HEK293 (cell line): ENCODE measurements around the gene TLE3.

ENCODE experiments used
- CTCF ChIA-PET: fragments of 350-600 bp; formaldehyde crosslinking; extraction: SDS; loops from one replicate; lab custom pipeline; 2021; ENCODE audit warnings: antibody characterized with exemption; lab: Yijun Ruan, JAX
- POLR2A ChIA-PET: fragments of 300-600 bp; formaldehyde crosslinking; extraction: SDS; loops from one replicate; lab custom pipeline; 2020; ENCODE audit warnings: antibody characterized with exemption, inconsistent platforms; lab: Yijun Ruan, JAX
- H3K27ac ChIP-seq: fragments of 200-500 bp; sonication (Bioruptor generic); 2 replicates; pipeline ENCODE4 v1.5.1; 2014; ENCODE audit warnings: low read depth, low read length, control low read depth, inconsistent platforms; ENCODE audit errors: extremely low read depth
- H3K36me3 ChIP-seq, 2 experiments: fragments of 200-500 bp in 1 of 2; sonication (Bioruptor generic) in 1 of 2; 1 replicate in 1 of 2; 2 replicates in 1 of 2; pipeline ENCODE4 v1.5.1; 2014 to 2017; ENCODE audit warnings: inconsistent platforms in 2 of 2, low read length in 2 of 2; ENCODE audit not compliant: control insufficient read depth in 2 of 2, insufficient read depth in 1 of 2
- H3K4me1 ChIP-seq: fragments of 200-500 bp; sonication (Bioruptor generic); 2 replicates; pipeline ENCODE4 v1.5.1; 2014; ENCODE audit warnings: mild to moderate bottlenecking, low read length, inconsistent platforms; ENCODE audit not compliant: control insufficient read depth, insufficient read depth
- H3K4me3 ChIP-seq: 2 replicates; pipeline ENCODE4 v1.5.1; 2011; ENCODE audit warnings: low read depth, mild to moderate bottlenecking, control low read depth, low read length, moderate library complexity
- H3K9me3 ChIP-seq: fragments of 200-500 bp; sonication (Bioruptor generic); 2 replicates; pipeline ENCODE4 v1.5.1; 2014; ENCODE audit warnings: low read depth, low read length, inconsistent platforms; ENCODE audit not compliant: control insufficient read depth, insufficient read depth
- BCL11A ChIP-seq: fragments of 450-650 bp; formaldehyde crosslinking; IDR thresholded peaks from 2 replicates; pipeline ENCODE4 v1.5.1; 2016; ENCODE audit warnings: low read depth, missing biosample characterization, missing genetic modification characterization
- GLI2 ChIP-seq: fragments of 450-650 bp; formaldehyde crosslinking; IDR thresholded peaks from 2 replicates; pipeline ENCODE4; 2017; ENCODE audit warnings: missing biosample characterization, missing genetic modification characterization, low read depth, borderline replicate concordance
- HOXA7 ChIP-seq: sonication (generic); formaldehyde crosslinking; IDR thresholded peaks from 2 replicates; pipeline ENCODE4 v1.8.1; 2022; ENCODE audit warnings: missing genetic modification reagents, borderline replicate concordance
- KLF10 ChIP-seq: fragments of 450-650 bp; IDR thresholded peaks from 2 replicates; pipeline ENCODE4 v1.5.1; 2018; ENCODE audit warnings: missing biosample characterization, mild to moderate bottlenecking, missing genetic modification characterization
- MEIS1 ChIP-seq: sonication (generic); formaldehyde crosslinking; IDR thresholded peaks from 2 replicates; pipeline ENCODE4 v1.8.1; 2022; ENCODE audit warnings: missing genetic modification reagents, mild to moderate bottlenecking, borderline replicate concordance
- ZIC2 ChIP-seq: fragments of 450-650 bp; formaldehyde crosslinking; IDR thresholded peaks from 2 replicates; pipeline ENCODE4 v1.5.1; 2016; ENCODE audit warnings: missing biosample characterization, missing genetic modification characterization
- ZNF133 ChIP-seq: fragments of 450-650 bp; formaldehyde crosslinking; IDR thresholded peaks from 2 replicates; pipeline ENCODE4 v1.5.1; 2016; ENCODE audit warnings: missing biosample characterization, missing genetic modification characterization
- ZNF16 ChIP-seq: fragments of 450-650 bp; formaldehyde crosslinking; IDR thresholded peaks from 2 replicates; pipeline ENCODE4 v1.5.1; 2016; ENCODE audit warnings: low read depth, missing biosample characterization, missing genetic modification characterization
- ZNF19 ChIP-seq: fragments of 450-650 bp; formaldehyde crosslinking; IDR thresholded peaks from 2 replicates; pipeline ENCODE4; 2016; ENCODE audit warnings: missing biosample characterization, missing genetic modification characterization, low read depth
- ZNF274 ChIP-seq, 2 experiments: fragments of 200-500 bp in 1 of 2; fragments of 450-650 bp in 1 of 2; sonication (Bioruptor generic) in 1 of 2; formaldehyde crosslinking in 1 of 2; IDR thresholded peaks; 2 replicates each; pipeline versions ENCODE4 v1.5.1 to v1.6.1; 2014 to 2016; ENCODE audit warnings: borderline replicate concordance in 1 of 2, inconsistent platforms in 1 of 2, low read length in 1 of 2, missing biosample characterization in 1 of 2, missing genetic modification characterization in 1 of 2
- ZNF311 ChIP-seq: fragments of 450-650 bp; formaldehyde crosslinking; IDR thresholded peaks from 2 replicates; pipeline ENCODE4 v1.5.1; 2017; ENCODE audit warnings: missing biosample characterization, missing genetic modification characterization, borderline replicate concordance
- ZNF416 ChIP-seq: fragments of 450-650 bp; formaldehyde crosslinking; IDR thresholded peaks from 2 replicates; pipeline ENCODE4 v1.5.1; 2016; ENCODE audit warnings: missing biosample characterization, missing genetic modification characterization
- ZNF423 ChIP-seq: fragments of 450-650 bp; formaldehyde crosslinking; IDR thresholded peaks from 2 replicates; pipeline ENCODE4 v1.5.1; 2016; ENCODE audit warnings: missing biosample characterization, missing genetic modification characterization
- ZNF626 ChIP-seq: fragments of 450-650 bp; sonication (Bioruptor Pico); formaldehyde crosslinking; IDR thresholded peaks from 2 replicates; pipeline ENCODE4 v1.5.1; 2018; ENCODE audit warnings: missing biosample characterization, missing genetic modification characterization, inconsistent platforms
- ZNF707 ChIP-seq: fragments of 450-650 bp; formaldehyde crosslinking; IDR thresholded peaks from 2 replicates; pipeline ENCODE4 v1.5.1; 2016; ENCODE audit warnings: missing biosample characterization, missing genetic modification characterization
- ZSCAN16 ChIP-seq: fragments of 450-650 bp; formaldehyde crosslinking; IDR thresholded peaks from 2 replicates; pipeline ENCODE4 v1.5.1; 2016; ENCODE audit warnings: missing biosample characterization, missing genetic modification characterization
- TF ChIP-seq, protein P1 (sequence below): fragments of 450-650 bp; formaldehyde crosslinking; conservative IDR thresholded peaks from 2 replicates; pipeline ENCODE4 v1.5.1; 2016; ENCODE audit warnings: low read depth, missing biosample characterization, missing genetic modification characterization
- TF ChIP-seq, protein P2 (sequence below): fragments of 450-650 bp; IDR thresholded peaks from 2 replicates; pipeline ENCODE4 v1.5.1; 2018; ENCODE audit warnings: missing biosample characterization, mild to moderate bottlenecking, missing genetic modification characterization

Gene TLE3

DNA sequence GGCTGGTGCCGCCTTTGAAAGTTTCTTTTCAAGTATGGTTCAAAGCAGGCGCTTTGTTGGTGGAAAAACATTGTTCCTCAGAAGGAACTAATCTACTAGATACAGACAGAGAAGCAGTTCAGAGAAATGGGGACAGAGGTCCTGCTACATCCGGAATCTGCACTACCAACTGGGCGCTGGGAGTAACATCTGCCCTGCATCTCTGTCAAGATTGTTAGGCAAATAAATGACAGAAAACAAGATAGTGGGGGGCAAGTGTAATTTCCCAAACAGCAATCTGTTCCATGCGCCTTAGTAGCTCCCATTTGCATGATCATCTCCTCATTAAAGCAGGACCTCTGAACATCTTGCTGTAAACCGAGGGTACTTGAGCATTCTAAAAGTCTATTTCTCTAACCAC is 17.4 kb downstream of the TLE3 start (continued):
- TF ChIP-seq ZNF274 (IDR thresholded peaks at IDR 0.05; ENCODE audit: low read length) (no peak), ZNF274 (tag by site-specific recombination; IDR thresholded peaks at IDR 0.05; ENCODE audit: borderline replicate concordance) (no peak), ZNF416 (no peak), MEIS1 (CRISPR knock-in tag) (no peak)
- TF ChIP-seq, protein P1, sequence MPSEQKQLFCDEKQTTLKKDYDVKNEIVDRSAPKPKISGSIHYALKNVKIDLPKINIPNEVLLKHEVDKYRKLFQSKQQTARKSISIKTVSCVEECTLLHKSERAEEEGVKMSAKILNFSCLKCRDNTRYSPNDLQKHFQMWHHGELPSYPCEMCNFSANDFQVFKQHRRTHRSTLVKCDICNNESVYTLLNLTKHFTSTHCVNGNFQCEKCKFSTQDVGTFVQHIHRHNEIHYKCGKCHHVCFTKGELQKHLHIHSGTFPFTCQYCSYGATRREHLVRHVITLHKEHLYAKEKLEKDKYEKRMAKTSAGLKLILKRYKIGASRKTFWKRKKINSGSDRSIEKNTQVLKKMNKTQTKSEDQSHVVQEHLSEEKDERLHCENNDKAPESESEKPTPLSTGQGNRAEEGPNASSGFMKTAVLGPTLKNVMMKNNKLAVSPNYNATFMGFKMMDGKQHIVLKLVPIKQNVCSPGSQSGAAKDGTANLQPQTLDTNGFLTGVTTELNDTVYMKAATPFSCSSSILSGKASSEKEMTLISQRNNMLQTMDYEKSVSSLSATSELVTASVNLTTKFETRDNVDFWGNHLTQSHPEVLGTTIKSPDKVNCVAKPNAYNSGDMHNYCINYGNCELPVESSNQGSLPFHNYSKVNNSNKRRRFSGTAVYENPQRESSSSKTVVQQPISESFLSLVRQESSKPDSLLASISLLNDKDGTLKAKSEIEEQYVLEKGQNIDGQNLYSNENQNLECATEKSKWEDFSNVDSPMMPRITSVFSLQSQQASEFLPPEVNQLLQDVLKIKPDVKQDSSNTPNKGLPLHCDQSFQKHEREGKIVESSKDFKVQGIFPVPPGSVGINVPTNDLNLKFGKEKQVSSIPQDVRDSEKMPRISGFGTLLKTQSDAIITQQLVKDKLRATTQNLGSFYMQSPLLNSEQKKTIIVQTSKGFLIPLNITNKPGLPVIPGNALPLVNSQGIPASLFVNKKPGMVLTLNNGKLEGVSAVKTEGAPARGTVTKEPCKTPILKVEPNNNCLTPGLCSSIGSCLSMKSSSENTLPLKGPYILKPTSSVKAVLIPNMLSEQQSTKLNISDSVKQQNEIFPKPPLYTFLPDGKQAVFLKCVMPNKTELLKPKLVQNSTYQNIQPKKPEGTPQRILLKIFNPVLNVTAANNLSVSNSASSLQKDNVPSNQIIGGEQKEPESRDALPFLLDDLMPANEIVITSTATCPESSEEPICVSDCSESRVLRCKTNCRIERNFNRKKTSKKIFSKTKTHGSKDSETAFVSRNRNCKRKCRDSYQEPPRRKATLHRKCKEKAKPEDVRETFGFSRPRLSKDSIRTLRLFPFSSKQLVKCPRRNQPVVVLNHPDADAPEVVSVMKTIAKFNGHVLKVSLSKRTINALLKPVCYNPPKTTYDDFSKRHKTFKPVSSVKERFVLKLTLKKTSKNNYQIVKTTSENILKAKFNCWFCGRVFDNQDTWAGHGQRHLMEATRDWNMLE (tag by site-specific recombination): no peak

DNA sequence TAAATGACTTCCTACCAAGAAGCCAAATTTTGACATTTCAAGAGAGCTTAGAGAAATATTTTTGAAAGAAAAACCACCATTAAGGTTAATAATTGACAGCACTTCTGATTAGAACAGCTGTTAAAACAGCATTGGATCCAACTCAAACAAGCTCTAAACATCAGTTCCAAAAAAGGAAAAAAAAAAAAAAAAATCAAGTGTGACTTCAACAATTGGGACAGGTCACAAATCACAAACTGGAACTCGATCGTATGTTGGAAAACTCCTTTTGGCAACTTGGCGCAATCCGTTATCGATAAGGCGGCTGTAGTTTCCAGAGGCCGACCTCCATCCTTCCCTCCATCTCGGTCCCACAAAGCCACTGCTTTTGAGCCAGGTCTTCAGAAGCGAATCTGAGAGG is 17.8 kb downstream of the TLE3 start:
- CTCF ChIA-PET: interaction anchor here (0.6 to 0.7 kb wide), 2 partner anchors 13 to 559 kb away, joined by 3 read pairs; no protein-coding TSS in a partner anchor

DNA sequence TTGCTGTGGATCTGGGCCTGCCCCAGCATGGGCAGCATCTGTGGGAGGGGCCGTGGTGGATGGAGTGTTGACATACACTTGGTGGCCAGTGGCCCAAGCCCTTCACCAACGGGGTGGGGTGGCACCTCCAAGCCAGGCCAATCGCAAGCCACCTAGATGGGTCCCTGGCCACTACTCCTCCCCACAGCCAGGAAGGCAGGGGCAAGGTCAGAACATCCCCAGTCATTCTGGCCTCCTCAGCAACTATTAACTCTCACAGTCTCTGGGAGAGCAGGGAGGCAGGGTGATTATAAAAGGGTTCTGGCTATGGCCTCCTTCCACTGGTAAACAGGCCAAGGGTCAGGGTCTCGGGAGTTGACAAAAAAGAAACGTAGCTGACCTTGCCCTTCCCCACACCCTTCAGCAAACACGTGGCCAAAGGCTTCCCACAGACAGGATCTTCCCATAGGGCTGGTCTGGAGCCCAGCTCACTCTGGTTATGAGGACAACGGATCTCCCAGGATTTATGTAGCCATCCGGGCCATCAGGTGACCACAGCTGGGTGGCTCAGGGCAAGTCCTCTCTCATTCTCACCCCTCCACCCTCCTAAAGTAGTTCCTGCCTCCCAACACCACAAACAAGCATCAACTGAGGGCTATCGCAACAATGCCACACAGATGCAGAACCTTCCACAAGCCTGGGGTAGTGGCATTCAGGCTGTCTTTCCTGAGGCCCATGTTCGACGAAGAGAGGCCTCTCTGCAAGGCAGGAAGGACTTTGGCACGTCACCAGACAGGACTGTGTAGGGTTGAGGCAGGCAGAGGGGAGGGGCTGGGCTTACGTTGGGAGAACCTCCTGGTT is 18.9 kb downstream of the TLE3 start:
- ChIA-PET CTCF (interaction anchor here (0.7 to 0.9 kb wide), 3 partner anchors 25 to 878 kb away, joined by 3 read pairs; no protein-coding TSS in a partner anchor), POLR2A (interaction anchor here (0.5 to 1.8 kb wide), 3 partner anchors 9 to 1776 kb away, joined by 3 to 6 read pairs (median 3); partner anchors contain the start of gene TLE3)
- 0 out of 2 replicates have a peak overlapping the region, but pooled peaks have one; percentile 12 for H3K27ac ChIP-seq
- peaks cover 13% of the 10 kb centered on the region for H3K4me1 ChIP-seq
- H3K36me3 ChIP-seq: peaks cover 83 to 98% of the 10 kb centered on the region in 2 experiments
- no peaks in the 10 kb centered on the region for H3K9me3 ChIP-seq
- TF ChIP-seq BCL11A (tag by site-specific recombination) (no peak), ZIC2 (tag by site-specific recombination) (peak; percentile 61)
- no peak overlapping the region for H3K4me3 ChIP-seq

More for the DNA sequence above, 17.8 kb downstream of the TLE3 start:
- TF ChIP-seq KLF10 (tag by site-specific recombination) (no peak), ZNF707 (tag by site-specific recombination) (no peak), ZSCAN16 (tag by site-specific recombination) (no peak), ZNF423 (no peak), ZNF133 (tag by site-specific recombination) (no peak), ZNF626 (tag by site-specific recombination) (no peak), ZNF19 (no peak), GLI2 (tag by site-specific recombination) (no peak), ZNF311 (tag by site-specific recombination) (no peak), ZNF16 (tag by site-specific recombination) (no peak), HOXA7 (CRISPR knock-in tag) (no peak)
- TF ChIP-seq, protein P2, sequence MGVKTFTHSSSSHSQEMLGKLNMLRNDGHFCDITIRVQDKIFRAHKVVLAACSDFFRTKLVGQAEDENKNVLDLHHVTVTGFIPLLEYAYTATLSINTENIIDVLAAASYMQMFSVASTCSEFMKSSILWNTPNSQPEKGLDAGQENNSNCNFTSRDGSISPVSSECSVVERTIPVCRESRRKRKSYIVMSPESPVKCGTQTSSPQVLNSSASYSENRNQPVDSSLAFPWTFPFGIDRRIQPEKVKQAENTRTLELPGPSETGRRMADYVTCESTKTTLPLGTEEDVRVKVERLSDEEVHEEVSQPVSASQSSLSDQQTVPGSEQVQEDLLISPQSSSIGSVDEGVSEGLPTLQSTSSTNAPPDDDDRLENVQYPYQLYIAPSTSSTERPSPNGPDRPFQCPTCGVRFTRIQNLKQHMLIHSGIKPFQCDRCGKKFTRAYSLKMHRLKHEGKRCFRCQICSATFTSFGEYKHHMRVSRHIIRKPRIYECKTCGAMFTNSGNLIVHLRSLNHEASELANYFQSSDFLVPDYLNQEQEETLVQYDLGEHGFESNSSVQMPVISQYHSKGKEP (tag by site-specific recombination): no peak
- POLR2A ChIA-PET: interaction anchor here (0.9 to 1.9 kb wide), 3 partner anchors 8 to 16 kb away, joined by 3 to 5 read pairs (median 5); no protein-coding TSS in a partner anchor
- Histone ChIP-seq H3K4me1 (peaks cover 13% of the 10 kb centered on the region), H3K4me3 (no peak overlapping the region), H3K27ac (no peak overlapping the region), H3K36me3 (peaks cover 72 to 98% of the 10 kb centered on the region in 2 experiments), H3K9me3 (no peaks in the 10 kb centered on the region)
